Hepatic stellate cell (primary cell): ENCODE measurements around the gene DNAJC18.
A peak's percentile ranks its signal among the peaks of the same experiment; 100 is the strongest.
"Not testable (repeated sequence)": the region's sequence is repeated elsewhere in the genome, so short reads cannot be mapped to it uniquely, and the experiment has no call there.

ENCODE experiments used
- DNase-seq: peaks from one replicate; pipeline ENCODE4 v3.0.0; 2011; ENCODE audit warnings: low spot score

The DNAJC18 gene

DNA sequence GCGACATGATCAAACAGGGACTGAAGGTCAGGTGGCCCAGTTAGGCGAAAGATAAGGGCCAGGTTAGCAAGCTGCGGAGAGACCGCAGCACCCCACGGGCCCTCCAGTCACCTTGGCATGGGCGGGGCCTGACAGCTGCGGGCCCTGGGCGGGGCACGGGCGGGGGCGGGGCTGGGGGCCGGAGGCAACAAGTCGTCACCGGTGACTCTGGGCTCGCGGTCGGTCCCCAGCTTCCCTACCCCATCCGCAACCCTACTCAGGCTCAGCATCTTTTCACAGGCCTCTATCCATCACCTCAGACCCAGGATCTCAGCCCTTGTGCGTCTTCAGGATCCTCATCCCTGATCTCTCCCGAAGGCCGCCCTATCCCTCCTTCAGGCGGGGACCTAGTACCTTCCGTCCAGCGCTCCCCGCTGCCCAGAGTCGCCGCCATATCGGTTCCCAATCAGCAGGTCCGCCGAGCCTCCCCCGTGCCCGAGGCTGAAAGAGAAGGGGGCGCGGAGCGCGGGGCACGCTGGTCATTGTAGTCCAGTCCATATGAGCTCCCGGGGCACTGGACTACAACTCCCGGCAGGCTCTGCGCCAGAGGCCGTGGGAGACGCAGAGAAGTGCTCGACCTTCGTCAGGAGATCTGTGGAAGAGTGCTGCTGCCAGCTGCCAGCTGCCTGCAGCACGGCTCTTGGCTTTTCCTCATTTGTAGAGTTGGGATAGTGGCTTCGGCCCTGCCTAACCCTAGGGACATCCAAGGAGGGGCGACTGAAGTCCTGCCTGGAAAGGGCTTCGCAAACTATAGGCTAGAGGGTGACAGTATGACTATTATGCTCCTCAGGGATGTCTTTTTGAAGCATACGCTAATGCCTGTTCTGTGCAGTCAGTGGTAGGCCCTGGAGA is at the start of gene DNAJC18:
TSS of gene DNAJC18 (minus strand) at position 513 of the 891 bp plus-strand sequence. CDS start at position 433, 80 bp downstream.
- DNase-seq: peak; percentile 94

DNA sequence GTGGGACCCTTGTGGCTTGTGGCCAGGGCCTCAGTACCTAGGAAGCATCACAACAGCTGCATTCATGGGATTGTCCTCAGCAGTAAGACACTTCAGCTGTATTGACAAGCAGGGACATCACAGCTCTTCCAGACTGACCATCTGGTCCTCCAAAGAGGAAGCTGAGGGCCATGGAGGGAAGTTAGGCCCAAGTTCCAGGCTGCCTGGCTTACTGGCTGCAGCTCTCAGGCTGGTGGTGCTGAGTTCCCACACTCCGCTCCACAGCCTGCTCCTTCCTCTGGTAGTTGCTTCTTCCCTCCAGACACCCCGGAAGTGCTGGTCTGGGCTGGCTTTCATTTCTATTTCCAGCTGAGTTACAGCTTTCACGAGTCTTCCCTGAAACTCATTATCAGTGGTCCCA is 48.9 kb upstream of the DNAJC18 start:
- DNase-seq: no peak

DNA sequence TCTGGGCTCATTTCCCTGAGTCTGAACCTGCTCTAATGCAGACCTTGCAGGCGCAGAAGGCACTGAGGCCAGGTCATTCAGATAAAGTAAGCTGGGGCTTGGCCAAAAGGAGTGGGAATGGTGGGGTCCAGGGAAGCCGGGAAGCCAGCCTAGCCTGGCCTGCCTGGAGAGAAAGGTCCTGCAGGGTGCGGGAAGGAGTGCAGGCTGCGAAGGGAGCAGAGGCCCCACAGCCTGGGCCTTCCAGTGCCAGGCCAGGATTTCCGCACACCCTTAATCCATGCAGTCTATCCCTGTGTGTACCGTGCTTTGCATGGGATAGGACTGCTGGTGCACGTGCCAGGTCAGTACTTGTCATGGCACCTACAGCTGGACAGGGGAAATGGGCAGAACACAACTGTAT is 46.9 kb upstream of the DNAJC18 start:
- no peak for DNase-seq

DNA sequence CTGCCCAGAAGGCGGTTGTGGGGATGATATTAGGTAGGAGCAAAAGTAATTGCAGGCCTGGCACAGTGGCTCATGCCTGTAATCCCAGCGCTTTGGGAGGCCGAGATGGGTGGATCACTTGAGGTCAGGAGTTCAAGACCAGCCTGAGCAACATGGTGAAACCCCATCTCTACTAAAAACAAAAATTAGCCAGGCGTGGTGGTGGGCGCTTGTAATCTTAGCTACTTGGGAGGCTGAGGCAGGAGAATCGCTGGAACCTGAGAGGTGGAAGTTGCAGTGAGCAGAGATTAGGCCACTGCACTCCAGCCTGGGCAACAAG is 43.5 kb upstream of the DNAJC18 start:
- DNase-seq: not testable (repeated sequence)

DNA sequence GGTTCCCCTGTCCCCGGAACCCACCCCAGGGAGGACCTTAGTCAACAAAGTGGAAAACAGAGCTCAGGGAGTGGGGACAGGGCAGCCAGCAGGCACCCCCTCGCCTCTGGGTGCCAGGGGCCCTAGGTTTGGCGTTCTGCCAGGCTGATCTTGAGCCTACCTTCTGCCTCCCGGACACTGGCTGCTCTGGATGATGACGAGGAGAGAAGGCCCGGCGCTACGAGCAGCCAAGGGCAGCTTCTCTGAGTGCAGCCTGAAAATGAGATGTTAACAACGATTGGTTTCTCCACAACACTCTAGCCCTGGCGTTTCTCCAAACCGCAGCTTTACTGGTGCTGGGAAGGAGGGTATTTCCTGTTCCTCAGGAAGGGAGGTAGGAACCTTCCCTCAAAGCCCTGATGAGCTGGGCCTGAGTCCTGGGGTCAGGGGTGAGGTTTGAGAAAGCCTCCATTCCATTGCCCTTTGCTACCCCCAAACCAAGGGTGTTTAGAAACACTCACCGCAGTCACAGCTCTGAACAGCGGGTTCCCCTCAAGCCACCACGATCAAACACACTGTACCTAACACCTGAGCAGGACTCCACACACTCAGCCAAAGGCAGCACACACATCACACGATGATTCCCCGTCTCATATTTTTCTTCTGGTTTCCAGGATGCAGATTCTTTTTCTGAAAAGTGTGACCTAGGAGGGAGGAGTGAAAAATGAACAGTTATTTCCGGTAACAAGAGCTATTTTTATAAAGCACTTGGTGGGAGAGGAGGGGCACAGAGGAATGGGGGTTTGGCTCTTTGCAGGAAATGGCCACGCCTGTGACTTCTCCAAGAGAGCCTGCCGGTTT is 42.9 kb upstream of the DNAJC18 start, which contains the start of gene STING1:
TSS of gene STING1 (minus strand) at position 709 of the 840 bp plus-strand sequence. CDS start 1,054 bp downstream, outside the sequence.
- peak; percentile 94 for DNase-seq

DNA sequence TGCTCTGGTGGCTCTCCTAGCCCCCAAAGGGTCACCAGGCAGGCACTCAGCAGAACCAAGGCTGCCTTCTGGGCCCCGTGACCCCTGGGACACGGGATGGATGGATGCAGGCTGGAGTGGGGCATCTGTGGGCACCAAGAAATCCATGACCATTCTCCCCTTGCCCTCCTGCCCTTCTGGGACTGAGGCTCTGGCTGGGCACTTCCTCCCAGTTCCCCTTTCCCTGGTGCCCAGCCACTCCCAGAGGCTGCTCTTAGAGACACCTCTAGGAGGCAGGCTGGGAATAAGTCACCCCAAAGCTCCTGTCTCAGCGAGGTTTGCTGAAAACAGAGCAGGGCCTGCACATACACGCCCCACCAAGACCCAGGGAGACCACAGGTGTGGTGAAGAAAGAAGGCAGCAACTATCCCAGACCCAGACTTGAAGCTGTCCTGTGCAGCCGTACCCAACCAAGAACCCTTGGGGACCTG is 42.3 kb upstream of the DNAJC18 start:
- DNase-seq: peak; percentile 63

DNA sequence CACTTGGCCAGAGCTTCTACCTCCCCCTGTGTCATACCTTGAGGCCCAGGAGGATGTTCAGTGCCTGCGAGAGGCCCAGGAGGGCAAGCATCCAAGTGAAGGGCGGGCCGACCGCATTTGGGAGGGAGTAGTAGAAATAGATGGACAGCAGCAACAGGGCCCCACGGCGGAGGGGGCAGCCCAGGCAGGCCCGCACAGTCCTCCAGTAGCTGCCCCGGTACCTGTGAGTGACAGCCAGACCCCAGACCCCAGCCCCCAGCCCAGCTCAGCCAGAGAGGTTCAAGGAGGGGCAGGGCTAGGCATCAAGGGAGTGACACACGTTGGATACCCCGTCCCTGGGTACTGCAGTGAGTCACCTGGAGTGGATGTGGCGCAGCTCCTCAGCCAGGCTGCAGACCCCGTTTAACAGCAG is 41.8 kb upstream of the DNAJC18 start:
- no peak for DNase-seq

DNA sequence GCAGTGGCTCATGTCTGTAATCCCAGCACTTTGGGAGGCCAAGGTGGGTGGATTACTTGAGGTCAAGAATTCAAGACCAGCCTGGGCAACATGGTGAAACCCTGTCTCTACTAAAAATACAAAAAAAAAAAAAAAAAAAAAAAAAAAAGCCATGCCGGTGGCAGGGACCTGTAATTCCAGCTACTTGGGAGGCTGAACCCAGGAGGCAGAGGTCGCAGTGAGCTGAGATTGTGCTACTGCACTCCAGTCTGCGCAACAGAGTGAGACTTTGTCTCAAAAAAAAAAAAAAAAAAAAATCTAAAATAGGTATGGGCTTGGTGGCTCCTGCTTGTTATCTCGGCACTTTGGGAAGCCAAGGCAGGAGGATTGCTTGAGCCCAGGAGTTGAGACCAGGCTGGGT is 40.4 kb upstream of the DNAJC18 start:
- not testable (repeated sequence) for DNase-seq

DNA sequence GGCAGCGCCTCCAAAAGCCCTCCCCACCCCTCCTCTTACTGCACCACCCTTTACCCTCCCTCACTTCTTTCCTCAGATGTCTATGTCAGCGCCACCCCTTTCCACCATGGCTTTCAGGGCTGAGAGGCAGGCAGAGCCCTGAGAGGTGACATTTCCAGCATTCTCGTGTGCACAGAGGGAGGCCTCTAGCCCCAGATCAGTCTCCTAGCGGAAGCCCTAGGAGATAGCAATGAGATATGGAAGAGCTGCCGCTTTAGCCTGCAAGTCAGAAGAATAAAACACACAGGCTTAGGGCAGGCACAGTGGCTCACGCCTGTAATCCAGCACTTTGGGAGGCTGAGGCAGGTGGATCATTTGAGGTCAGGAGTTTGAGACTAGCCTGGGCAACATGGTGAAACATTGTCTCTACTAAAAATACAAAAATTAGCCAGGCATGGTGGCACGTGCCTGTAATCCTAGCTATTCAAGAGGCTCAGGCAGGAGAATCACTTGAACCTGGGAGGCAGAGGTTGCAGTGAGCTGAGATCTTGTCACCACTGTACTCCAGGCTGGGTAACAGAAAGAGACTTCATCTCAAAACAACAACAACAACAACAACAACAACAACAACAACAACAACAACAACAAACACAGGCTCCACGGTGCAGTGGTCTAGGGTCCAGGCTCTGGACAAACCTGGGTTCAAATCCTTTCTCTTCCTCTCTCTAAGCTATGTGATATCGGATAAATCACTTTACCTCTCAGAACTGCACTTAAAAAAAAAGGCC is 39.5 kb upstream of the DNAJC18 start:
- DNase-seq: not testable (repeated sequence)

DNA sequence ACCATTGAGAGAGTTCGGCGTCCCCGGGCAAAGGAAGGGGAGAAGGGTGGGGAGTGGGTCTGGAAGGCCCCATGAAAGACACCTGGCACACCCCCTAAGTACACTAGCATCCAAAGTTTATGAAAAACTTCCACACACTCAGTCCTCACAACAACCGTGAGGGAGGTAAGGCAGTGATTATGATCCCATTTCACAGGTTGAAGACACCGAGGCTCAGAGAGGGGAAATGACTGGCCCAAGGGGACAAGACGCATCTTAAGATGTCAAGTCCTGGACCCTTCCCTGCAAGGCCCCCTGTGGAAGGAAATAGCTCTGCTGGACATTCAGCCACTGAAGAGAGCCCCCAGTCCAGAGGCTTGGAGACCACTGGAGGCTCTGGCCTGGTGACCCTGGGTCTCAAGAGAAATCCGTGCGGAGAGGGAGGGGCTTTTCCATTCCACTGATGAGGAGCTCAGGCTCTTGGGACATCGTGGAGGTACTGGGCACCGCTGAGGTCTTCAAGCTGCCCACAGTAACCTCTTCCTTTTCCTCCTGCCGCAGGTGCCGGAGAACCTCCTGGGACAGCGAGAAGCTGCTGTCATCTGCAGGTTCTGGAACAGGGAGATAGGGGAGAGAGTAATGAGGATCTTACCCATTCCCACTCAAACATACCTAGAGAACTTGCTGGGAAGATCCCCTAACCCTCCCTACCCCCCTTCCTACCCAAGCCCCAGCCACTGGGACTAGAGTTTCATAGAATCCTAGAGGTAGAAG is 36.7 kb upstream of the DNAJC18 start:
- DNase-seq: no peak

DNA sequence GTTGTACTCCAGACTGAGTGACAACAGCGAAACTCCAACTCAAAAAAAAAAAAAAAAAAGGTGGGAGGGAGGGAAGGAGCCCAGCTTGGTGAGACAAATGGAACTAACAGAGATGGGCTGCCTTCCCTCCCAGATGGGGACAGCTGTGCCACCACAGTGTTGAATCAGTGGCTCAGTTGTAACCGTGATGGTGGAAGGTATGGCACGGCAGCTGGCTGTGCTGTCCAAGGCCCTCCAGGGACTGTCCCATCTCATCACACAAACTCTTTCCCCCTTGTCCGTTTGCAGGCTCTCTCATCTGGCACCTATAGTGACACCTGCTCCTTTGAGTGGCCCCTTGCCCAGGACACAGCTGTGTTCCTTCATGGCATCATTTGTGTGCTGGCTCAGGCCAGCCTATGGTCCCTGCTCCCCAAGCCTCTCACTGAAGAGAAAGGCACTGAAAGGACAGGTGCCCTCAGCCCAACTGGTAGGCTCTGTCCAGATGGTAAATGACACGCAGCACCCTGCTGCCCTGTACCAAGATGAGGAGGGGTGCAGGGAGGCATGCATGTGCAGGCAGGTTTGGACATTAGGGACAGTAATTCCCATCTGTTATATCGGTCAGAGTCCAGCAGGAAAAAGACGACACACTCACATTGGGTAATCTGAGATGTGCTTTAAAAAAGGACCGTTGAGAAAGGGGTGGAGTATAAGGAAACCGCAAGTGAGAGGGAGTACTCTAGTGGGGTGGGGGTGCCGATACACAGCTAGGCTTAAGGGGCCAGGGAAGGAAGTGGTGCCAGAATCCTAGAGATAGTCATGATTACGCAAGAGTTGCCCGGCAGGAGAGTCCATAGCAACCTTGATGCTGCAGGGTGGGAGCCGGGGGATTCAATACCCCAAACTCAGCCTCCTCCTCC is 35.8 kb upstream of the DNAJC18 start:
- DNase-seq: no peak

DNA sequence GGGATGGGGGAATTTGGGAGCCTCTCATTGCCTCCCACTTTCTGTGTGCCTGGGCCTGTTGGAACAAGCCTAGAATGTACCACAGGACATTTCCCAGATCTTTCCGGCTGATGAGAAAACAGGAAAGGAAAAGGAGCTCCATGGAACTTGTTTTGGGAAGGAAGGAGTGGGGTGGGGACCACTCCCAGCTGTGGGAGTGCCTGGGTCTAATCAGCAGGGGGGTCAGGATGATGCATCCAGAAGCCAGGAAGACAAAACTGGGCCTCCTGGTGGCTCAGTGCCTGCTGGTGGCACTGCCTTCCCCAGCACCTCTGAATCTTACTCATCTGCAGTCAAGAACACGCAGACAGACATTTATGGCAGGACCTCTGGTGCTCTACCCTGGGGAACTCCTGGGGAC is 34.2 kb upstream of the DNAJC18 start:
- DNase-seq: peak; percentile 50

DNA sequence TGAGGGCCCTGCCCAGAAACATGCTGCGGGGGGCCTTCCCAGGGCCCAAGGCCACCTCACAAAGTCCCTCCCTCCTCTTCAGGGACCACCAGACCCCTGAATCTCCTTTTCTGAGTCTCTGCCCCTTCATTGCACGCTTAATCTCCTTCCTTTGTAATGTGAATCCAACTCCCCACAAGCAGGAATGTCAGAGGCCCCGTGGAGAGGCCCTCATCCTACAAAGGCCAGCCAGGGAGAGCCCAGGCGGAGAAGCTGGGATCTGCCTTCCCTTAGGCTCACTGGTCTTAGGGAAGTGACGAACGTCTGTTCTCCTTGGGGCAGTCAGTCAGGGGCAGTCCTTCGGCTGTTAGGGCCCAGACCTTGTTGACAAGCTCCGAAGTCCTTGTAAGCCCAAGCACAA is 33.8 kb upstream of the DNAJC18 start:
- DNase-seq: no peak

DNA sequence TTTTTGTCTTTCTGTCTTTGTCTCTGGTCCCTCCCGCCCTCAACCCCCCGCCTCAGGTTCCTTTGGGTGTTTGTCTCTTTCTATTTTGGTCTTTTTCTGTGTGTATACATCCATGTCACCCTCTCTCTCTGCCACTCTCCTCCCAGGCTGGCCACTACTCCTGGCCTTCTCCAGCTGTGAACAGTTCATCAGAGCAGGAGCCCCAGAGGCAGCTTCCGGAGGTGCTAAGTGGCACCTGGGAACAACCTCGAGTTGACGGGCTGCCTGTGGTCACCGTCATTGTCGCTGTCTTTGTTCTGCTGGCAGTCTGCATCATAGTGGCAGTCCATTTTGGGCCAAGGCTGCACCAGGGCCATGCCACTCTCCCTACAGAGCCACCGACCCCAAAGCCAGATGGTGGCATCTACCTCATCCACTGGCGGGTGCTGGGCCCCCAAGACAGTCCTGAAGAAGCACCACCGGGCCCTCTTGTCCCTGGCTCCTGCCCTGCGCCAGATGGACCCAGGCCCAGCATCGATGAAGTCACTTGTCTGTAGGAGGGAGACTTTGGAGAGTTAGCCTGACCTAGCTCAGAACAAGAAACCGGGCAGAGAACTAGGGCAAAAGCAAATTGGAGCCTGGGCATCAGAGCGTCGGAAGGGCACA is 33.2 kb upstream of the DNAJC18 start:
- no peak for DNase-seq

DNA sequence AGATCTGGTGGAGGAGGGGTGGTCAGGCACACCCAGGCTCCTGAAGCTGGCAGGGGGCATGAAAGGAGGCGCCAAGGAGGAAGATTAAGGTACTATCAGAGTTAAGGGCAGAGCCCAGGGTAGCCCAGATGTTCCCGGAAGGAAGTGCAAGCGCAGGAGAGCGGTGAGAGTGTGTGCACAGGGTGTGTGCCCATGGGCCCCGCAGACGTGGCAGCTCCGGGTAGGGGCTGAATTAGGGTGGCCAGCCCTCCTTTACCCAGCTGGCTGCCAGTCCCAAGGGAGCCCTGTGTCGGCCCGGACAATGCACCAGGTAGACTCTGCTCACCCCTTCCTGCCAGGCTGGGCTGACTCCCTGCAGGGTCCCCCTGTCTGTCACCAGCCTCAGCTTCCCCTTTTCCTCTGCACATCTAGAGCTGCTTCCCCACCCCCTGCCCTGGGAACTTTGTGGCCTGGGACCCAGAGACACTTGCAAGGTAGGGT is 31.5 kb upstream of the DNAJC18 start, which contains the start of gene SMIM33:
TSS of gene SMIM33 (plus strand) at position 184 of the 480 bp plus-strand sequence. CDS start at position 302, 118 bp downstream.
- no peak for DNase-seq

DNA sequence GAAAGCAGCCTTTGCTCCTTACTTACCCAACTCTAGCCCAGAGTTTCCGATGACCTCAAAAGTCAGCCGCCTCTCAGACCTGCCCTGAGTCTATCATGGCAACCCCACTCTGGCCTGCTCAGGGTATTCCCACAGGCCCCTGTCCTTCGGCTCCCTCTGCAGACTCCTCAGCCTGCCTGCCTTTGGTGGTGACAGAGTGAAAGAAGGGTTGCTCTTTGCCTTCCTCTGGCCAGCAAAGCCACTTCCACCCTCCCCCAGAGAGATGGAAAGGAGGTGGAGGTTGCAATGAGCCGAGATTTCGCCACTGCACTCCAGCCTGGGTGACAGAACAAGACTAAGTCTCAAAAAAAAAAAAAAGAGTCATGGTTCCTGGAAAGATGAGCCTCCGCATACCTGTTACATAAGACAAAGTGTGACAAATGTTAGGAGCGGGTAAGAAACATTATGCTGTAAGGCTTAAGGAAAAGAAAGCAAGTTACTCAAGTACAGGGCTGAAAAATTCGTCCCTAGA is 29.2 kb upstream of the DNAJC18 start:
- no peak for DNase-seq

DNA sequence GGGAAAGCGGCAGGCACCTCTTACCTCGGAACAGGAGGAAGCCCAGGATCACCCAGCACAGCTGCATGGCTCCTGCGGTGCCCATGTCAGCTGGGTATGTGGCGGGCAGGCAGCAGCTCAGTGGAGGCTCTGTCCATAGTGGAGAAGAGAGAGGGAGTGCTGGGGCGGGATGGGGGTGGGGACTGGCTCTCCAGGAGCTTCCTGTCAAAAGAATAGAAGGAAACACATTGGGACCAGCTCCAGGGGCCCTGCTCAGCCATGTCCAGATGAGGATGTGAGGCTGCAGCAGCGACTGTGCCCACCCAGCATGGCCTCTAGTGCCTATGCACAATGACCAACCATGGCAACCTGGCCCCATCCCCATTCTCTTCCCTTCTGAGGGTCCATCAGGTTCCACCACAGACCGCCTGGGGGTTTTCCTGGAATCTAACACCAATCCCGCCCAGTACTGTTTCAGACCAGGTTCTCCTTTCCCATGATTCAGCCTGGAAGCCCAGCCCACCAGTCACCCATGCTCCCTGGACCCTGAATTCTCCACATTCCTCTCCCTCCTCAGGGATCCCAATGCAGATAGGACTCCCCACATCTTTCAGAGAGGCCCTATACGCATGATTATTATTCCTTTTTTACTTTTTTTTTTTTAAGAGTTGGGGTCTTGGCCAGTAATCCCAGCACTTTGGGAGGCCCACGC is 23.4 kb upstream of the DNAJC18 start, which contains the start of gene ECSCR:
TSS of gene ECSCR (minus strand) at position 158 of the 691 bp plus-strand sequence. CDS start at position 85, 73 bp downstream.
- no peak for DNase-seq

DNA sequence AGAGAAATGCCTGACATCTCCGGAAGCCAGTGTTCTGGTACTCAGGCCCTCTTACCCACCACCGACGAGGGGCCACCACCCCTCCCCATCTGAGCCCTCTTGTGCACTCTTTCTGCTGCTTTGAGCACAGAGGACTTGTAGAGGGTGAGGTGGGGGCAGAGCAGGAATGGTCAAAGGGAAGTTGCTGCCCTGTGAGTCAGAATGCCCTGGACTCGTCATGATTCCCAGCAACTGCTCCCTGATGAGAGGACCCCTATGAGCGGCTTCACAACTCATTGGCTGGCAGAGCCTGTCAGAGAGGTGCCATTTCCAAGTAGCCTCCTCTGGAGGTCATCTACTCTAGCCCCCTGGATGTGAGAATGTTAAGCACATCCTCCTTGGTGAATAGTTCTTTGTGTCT is 22.4 kb upstream of the DNAJC18 start:
- peak; percentile 79 for DNase-seq
